Testis (tissue), 2 donors: ENCODE measurements around the gene UTS2.

Experiments
- CTCF ChIP-seq, 3 experiments: fragments of 450-650 bp in 2 of 3; fragments of 200-600 bp in 1 of 3; sonication (generic) in 1 of 3; IDR thresholded peaks; one replicate each; pipeline ENCODE4 v1.5.1; 2016 to 2019; ENCODE audit warnings: antibody characterized with exemption in 3 of 3, mild to moderate bottlenecking in 2 of 3, moderate library complexity in 1 of 3
- POLR2A ChIP-seq: fragments of 450-650 bp; IDR thresholded peaks from one replicate; pipeline ENCODE4 v1.6.1; 2017; ENCODE audit warnings: antibody characterized with exemption, mild to moderate bottlenecking, moderate library complexity

GRCh38 chr1:7845761-7846160 is 7.1 kb downstream of the UTS2 start:
- no peak for TF ChIP-seq CTCF (IDR thresholded peaks at IDR 0.05)
- TF ChIP-seq POLR2A = no peak
